GM12878 (cell line): ENCODE results near the gene TACC2.

Experiments used
- CREB1 ChIP-seq: IDR thresholded peaks from 2 replicates; pipeline ENCODE4 v1.6.1; 2012; ENCODE audit warnings: low read depth, mild to moderate bottlenecking, inconsistent platforms
- CTCF ChIP-seq, 3 experiments: IDR thresholded peaks in 2 of 3; conservative IDR thresholded peaks in 1 of 3; 2 replicates each; pipeline ENCODE4 v1.5.1; 2011; ENCODE audit warnings: low read depth in 3 of 3, low read length in 3 of 3, mild to moderate bottlenecking in 3 of 3, control low read depth in 2 of 3, moderate library complexity in 2 of 3, inconsistent platforms in 1 of 3, mixed read lengths in 1 of 3; ENCODE audit not compliant: control insufficient read depth in 2 of 3, insufficient read depth in 1 of 3; ENCODE audit errors: extremely low read depth in 1 of 3
- ESRRA ChIP-seq: IDR thresholded peaks from 2 replicates; pipeline ENCODE4 v1.6.1; 2012; ENCODE audit warnings: mild to moderate bottlenecking, low read length, improper control_type of control experiment
- GABPA ChIP-seq: IDR thresholded peaks from 2 replicates; pipeline ENCODE4 v1.6.1; 2014; ENCODE audit warnings: antibody characterized with exemption, low read depth, mild to moderate bottlenecking, inconsistent platforms
- MYC ChIP-seq: IDR thresholded peaks from 2 replicates; pipeline ENCODE4 v1.6.1; 2011; ENCODE audit warnings: mild to moderate bottlenecking, low read length, moderate library complexity, inconsistent platforms; ENCODE audit not compliant: insufficient read depth, insufficient replicate concordance, insufficient read length, severe bottlenecking
- SRF ChIP-seq, 2 experiments: IDR thresholded peaks; 2 replicates each; pipeline ENCODE4 v1.6.1; 2011; ENCODE audit warnings: low read depth in 2 of 2, low read length in 2 of 2, mild to moderate bottlenecking in 1 of 2, moderate library complexity in 1 of 2
- TCF3 ChIP-seq: IDR thresholded peaks from 2 replicates; pipeline ENCODE4 v1.6.1; 2012; ENCODE audit warnings: low read depth, mild to moderate bottlenecking, low read length, borderline replicate concordance; ENCODE audit not compliant: insufficient read depth
- WRNIP1 ChIP-seq: IDR thresholded peaks from 2 replicates; pipeline ENCODE4 v1.6.1; 2011; ENCODE audit warnings: low read depth, low read length, improper control_type of control experiment, borderline replicate concordance
- ZSCAN29 ChIP-seq: fragments of 450-650 bp; IDR thresholded peaks from 2 replicates; pipeline ENCODE4 v1.6.1; 2017; ENCODE audit warnings: mild to moderate bottlenecking, moderate library complexity
- TF ChIP-seq, protein P1 (sequence below): IDR thresholded peaks from 2 replicates; pipeline ENCODE4 v1.6.1; 2012; ENCODE audit warnings: mild to moderate bottlenecking, low read depth, low read length

- no peak for TF ChIP-seq SRF (IDR thresholded peaks at IDR 0.05; ENCODE audit: low read depth in 2 of 2, low read length in 2 of 2)
- TF ChIP-seq CREB1 = no peak
- TF ChIP-seq WRNIP1 = no peak
- TF ChIP-seq GABPA = no peak
- TF ChIP-seq CTCF (IDR thresholded peaks at IDR 0.05 in 2 of 3, conservative IDR thresholded peaks at IDR 0.05 in 1 of 3; ENCODE audit: control insufficient read depth in 2 of 3, extremely low read depth in 1 of 3, insufficient read depth in 1 of 3, low read depth in 3 of 3, low read length in 3 of 3) = no peak
- no peak for TF ChIP-seq ZSCAN29
- no peak for TF ChIP-seq ESRRA
- TF ChIP-seq, protein P1, sequence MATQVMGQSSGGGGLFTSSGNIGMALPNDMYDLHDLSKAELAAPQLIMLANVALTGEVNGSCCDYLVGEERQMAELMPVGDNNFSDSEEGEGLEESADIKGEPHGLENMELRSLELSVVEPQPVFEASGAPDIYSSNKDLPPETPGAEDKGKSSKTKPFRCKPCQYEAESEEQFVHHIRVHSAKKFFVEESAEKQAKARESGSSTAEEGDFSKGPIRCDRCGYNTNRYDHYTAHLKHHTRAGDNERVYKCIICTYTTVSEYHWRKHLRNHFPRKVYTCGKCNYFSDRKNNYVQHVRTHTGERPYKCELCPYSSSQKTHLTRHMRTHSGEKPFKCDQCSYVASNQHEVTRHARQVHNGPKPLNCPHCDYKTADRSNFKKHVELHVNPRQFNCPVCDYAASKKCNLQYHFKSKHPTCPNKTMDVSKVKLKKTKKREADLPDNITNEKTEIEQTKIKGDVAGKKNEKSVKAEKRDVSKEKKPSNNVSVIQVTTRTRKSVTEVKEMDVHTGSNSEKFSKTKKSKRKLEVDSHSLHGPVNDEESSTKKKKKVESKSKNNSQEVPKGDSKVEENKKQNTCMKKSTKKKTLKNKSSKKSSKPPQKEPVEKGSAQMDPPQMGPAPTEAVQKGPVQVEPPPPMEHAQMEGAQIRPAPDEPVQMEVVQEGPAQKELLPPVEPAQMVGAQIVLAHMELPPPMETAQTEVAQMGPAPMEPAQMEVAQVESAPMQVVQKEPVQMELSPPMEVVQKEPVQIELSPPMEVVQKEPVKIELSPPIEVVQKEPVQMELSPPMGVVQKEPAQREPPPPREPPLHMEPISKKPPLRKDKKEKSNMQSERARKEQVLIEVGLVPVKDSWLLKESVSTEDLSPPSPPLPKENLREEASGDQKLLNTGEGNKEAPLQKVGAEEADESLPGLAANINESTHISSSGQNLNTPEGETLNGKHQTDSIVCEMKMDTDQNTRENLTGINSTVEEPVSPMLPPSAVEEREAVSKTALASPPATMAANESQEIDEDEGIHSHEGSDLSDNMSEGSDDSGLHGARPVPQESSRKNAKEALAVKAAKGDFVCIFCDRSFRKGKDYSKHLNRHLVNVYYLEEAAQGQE = no peak
- TF ChIP-seq MYC = no peak
- TF ChIP-seq TCF3 = no peak
Observed at GRCh38 chr10:122225330-122225729, 236.4 kb downstream of the TACC2 start.
